ENCODE data around the gene TUBB4A. TPM values are rescaled to one million over a fixed set of nuclear protein-coding genes. Genes with fewer than 3 reads are reported as not detected.
A peak's percentile ranks its signal among the peaks of the same experiment; 100 is the strongest.

TUBB4A gene
- total RNA-seq, 1 experiment from 2014 or later: 20.3 TPM

- Histone ChIP-seq H4K20me1 (ENCODE audit: control insufficient read depth, insufficient read depth, insufficient read length) (no peaks in the 10 kb centered on the region), H3K23ac (ENCODE audit: insufficient read length, low read depth, low read length) (no peak overlapping the region), H2BK120ac (ENCODE audit: low read depth, low read length, poor library complexity, severe bottlenecking) (no peak overlapping the region), H4K91ac (ENCODE audit: insufficient read length, low read depth, low read length) (no peak overlapping the region), H4K8ac (replicated peaks; ENCODE audit: insufficient read length, low read depth, low read length) (no peak overlapping the region), H3T11ph (ENCODE audit: low read length) (no peak overlapping the region), H3K27ac (ENCODE audit: insufficient read length, low read depth, low read length) (no peak overlapping the region), H2BK20ac (ENCODE audit: low read depth, low read length, poor library complexity, severe bottlenecking) (peak overlapping the region; percentile 27), H2AK5ac (ENCODE audit: insufficient read length, low read length) (no peak overlapping the region), H3K79me2 (ENCODE audit: insufficient read depth, low read length) (no peaks in the 10 kb centered on the region), H4K5ac (ENCODE audit: insufficient read length, low read depth, low read length) (no peak overlapping the region), H3K23me2 (ENCODE audit: insufficient read length, low read depth, low read length, poor library complexity, severe bottlenecking) (no peaks in the 10 kb centered on the region), H3K4me2 (ENCODE audit: insufficient read depth, insufficient read length, low read length) (no peak overlapping the region), H3K79me1 (ENCODE audit: insufficient read depth, low read depth, low read length, poor library complexity, severe bottlenecking) (no peaks in the 10 kb centered on the region), H2AFZ (ENCODE audit: low read length) (no peak overlapping the region), H2BK12ac (ENCODE audit: insufficient read length, low read depth, low read length) (no peak overlapping the region), H3K9ac (ENCODE audit: extremely low read depth, insufficient read length, low read length) (no peak overlapping the region), H3K4me1 (ENCODE audit: insufficient read depth, low read length) (no peaks in the 10 kb centered on the region), H3K9me3 (ENCODE audit: control insufficient read depth, low read depth, low read length) (no peaks in the 10 kb centered on the region), H3K27me3 (ENCODE audit: insufficient read depth, low read length) (no peaks in the 10 kb centered on the region), H3K14ac (ENCODE audit: insufficient read depth, low read length) (no peak overlapping the region), H3K4ac (ENCODE audit: low read depth, low read length) (no peak overlapping the region), H3K18ac (ENCODE audit: insufficient read length, low read depth, low read length) (no peak overlapping the region), H2BK15ac (ENCODE audit: low read depth, low read length) (no peak overlapping the region), H2BK5ac (ENCODE audit: insufficient read length, low read length) (no peak overlapping the region), H3K56ac (ENCODE audit: insufficient read length, low read depth, low read length) (no peak overlapping the region)
- WGBS (ENCODE audit: extremely low coverage, insufficient read length, low lambda C conversion rate): no CpG with 5 or more reads among the region's 6 CpGs
- Mint-ChIP-seq H3K27ac (no peak overlapping the region), H3K4me1 (peaks cover 0 to under 1% of the 10 kb centered on the region in 2 experiments; a peak in 2 of 4 replicates), H3K36me3 (ENCODE audit: insufficient read depth in 1 of 3, low read depth in 3 of 3) (peaks cover 2 to 13% (median 12%) of the 10 kb centered on the region in 3 experiments; a peak in 6 of 7 replicates), H3K4me3 (no peak overlapping the region), H3K9me3 (peaks cover 6 to 36% of the 10 kb centered on the region in 2 experiments), H3K27me3 (ENCODE audit: low read depth) (peaks cover 29% of the 10 kb centered on the region)
- TF ChIP-seq CTCF (conservative IDR thresholded peaks at IDR 0.05): no peak
- no peak for DNase-seq
Observed at GRCh38 chr19:6539514-6539913, 37.4 kb upstream of the TUBB4A start.

Measured in H9 (cell line).